ENCODE measurements around the gene SSC5D. TPM values are rescaled to one million over a fixed set of nuclear protein-coding genes. Genes with fewer than 3 reads are reported as not detected.

SSC5D gene
- total RNA-seq, 1 experiment from 2014 or later: 1.5 TPM

DNA sequence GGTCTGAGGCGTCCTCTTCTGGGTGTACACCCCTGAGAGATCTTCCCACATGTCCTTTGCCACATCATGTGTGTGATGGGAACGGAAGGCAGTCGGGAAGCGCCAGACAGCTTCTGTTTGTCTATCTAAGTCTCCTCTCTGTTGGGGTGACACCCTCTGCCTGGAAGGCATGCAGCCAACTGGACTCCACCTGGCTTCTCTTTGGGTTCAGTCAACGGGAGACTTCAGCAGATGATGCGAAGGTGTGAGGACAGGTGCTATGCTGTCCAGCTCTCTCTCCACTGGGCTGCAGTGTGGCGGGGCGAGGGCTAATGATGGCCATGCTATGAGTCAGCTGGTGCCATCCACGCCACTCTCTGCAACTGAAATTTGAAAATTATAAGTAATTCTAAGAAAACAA is 71.4 kb downstream of the SSC5D start (continued):
- TF ChIP-seq SIN3A (IDR thresholded peaks at IDR 0.05; ENCODE audit: low read depth): no peak
- TF ChIP-seq, protein P1, sequence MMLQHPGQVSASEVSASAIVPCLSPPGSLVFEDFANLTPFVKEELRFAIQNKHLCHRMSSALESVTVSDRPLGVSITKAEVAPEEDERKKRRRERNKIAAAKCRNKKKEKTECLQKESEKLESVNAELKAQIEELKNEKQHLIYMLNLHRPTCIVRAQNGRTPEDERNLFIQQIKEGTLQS (IDR thresholded peaks at IDR 0.05): no peak

DNA sequence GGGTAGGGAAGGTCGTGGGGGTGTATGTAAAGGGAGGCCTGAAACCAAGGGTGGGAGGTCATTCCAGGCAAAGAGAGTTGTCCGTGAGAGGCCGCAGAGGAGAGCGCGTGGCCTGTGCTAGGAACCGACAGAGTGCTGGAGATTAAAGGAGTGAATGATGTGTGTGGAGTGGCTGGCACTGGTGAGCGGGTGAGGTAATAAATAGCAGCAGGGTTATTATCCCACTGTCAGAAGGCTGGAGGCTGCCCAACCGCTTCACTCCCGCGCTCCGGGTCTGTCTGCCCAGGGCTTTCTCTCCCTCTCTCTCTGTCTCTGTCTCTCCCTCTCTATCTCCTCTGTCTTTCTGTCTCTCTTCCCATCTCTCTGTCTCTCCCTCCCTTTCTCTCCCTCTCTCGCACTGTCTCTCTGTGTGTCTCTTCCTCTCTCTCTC is 75.0 kb downstream of the SSC5D start:
- H3K27me3 ChIP-seq (ENCODE audit: insufficient read depth, low read length): no peaks in the 10 kb centered on the region
- H3K36me3 ChIP-seq (ENCODE audit: control insufficient read depth in 1 of 2, insufficient read depth in 2 of 2, low read length in 2 of 2): no peaks in the 10 kb centered on the region
- H3K79me2 ChIP-seq (ENCODE audit: insufficient read depth, low read length): no peaks in the 10 kb centered on the region
- RAD21 ChIA-PET (ENCODE audit: low non-redundant PET in 1 of 2, low total read pairs in 2 of 2, uncharacterized antibody in 2 of 2, unreplicated experiment in 2 of 2): no interaction called here
- CTCF ChIA-PET: no interaction called here
- H3K27ac ChIP-seq (ENCODE audit: low read depth, low read length): no peak overlapping the region
- no peak overlapping the region for H2AFZ ChIP-seq (ENCODE audit: low read depth, low read length, poor library complexity, severe bottlenecking)
- H3K4me1 ChIP-seq (ENCODE audit: control insufficient read depth in 1 of 2, insufficient read depth in 2 of 2, low read length in 2 of 2): no peaks in the 10 kb centered on the region
- no peak overlapping the region for H3K4me2 ChIP-seq (ENCODE audit: low read length)
- no peak overlapping the region for H3K4me3 ChIP-seq (replicated peaks in 1 of 2; ENCODE audit: low read depth in 1 of 2, low read length in 2 of 2)
- POLR2A ChIA-PET: no interaction called here
- intact Hi-C loops (cut with micrococcal nuclease): no loop called here
- BruUV-seq (replicated peaks): no TSS peak
- ATAC-seq: no peak
- no peak for DNase-seq (ENCODE audit: low read depth, low spot score)
- H3K9ac ChIP-seq (ENCODE audit: low read length): no peak overlapping the region
- H3K9me2 ChIP-seq (ENCODE audit: insufficient read depth): no peaks in the 10 kb centered on the region
- H3K9me3 ChIP-seq (ENCODE audit: control insufficient read depth in 1 of 2, insufficient read depth in 1 of 2, low read depth in 1 of 2, low read length in 2 of 2): peaks cover 0 to 5% of the 10 kb centered on the region in 2 experiments; a peak in 1 of 4 replicates
- no peaks in the 10 kb centered on the region for H4K20me1 ChIP-seq (ENCODE audit: insufficient read depth)
- TF ChIP-seq CBX3 (IDR thresholded peaks at IDR 0.05; ENCODE audit: low read depth) (no peak), FOSL1 (IDR thresholded peaks at IDR 0.05; ENCODE audit: low read depth) (no peak), EZH2 (IDR thresholded peaks at IDR 0.05) (no peak), TCF7L2 (IDR thresholded peaks at IDR 0.05; ENCODE audit: borderline replicate concordance, extremely low read depth, insufficient read depth, insufficient read length) (no peak), ZFX (IDR thresholded peaks at IDR 0.05) (no peak), SRF (IDR thresholded peaks at IDR 0.05; ENCODE audit: low read depth) (no peak), EGR1 (IDR thresholded peaks at IDR 0.05; ENCODE audit: low read depth) (no peak), ZNF274 (IDR thresholded peaks at IDR 0.05; ENCODE audit: low read depth, low read length) (no peak), RAD21 (IDR thresholded peaks at IDR 0.05; ENCODE audit: low read depth) (no peak), EZH2phosphoT487 (IDR thresholded peaks at IDR 0.05; ENCODE audit: borderline replicate concordance) (no peak), SIN3A (IDR thresholded peaks at IDR 0.05; ENCODE audit: low read depth) (no peak), ELF1 (IDR thresholded peaks at IDR 0.05; ENCODE audit: borderline replicate concordance, low read depth) (no peak), POLR2AphosphoS5 (IDR thresholded peaks at IDR 0.05; ENCODE audit: low read depth, low read length) (no peak)
- TF ChIP-seq, protein P1 (IDR thresholded peaks at IDR 0.05): no peak
- TF ChIP-seq, protein P2, sequence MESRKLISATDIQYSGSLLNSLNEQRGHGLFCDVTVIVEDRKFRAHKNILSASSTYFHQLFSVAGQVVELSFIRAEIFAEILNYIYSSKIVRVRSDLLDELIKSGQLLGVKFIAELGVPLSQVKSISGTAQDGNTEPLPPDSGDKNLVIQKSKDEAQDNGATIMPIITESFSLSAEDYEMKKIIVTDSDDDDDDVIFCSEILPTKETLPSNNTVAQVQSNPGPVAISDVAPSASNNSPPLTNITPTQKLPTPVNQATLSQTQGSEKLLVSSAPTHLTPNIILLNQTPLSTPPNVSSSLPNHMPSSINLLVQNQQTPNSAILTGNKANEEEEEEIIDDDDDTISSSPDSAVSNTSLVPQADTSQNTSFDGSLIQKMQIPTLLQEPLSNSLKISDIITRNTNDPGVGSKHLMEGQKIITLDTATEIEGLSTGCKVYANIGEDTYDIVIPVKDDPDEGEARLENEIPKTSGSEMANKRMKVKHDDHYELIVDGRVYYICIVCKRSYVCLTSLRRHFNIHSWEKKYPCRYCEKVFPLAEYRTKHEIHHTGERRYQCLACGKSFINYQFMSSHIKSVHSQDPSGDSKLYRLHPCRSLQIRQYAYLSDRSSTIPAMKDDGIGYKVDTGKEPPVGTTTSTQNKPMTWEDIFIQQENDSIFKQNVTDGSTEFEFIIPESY (IDR thresholded peaks at IDR 0.05; ENCODE audit: extremely low read depth, insufficient replicate concordance, low read length): no peak
- TF ChIP-seq, protein P3, sequence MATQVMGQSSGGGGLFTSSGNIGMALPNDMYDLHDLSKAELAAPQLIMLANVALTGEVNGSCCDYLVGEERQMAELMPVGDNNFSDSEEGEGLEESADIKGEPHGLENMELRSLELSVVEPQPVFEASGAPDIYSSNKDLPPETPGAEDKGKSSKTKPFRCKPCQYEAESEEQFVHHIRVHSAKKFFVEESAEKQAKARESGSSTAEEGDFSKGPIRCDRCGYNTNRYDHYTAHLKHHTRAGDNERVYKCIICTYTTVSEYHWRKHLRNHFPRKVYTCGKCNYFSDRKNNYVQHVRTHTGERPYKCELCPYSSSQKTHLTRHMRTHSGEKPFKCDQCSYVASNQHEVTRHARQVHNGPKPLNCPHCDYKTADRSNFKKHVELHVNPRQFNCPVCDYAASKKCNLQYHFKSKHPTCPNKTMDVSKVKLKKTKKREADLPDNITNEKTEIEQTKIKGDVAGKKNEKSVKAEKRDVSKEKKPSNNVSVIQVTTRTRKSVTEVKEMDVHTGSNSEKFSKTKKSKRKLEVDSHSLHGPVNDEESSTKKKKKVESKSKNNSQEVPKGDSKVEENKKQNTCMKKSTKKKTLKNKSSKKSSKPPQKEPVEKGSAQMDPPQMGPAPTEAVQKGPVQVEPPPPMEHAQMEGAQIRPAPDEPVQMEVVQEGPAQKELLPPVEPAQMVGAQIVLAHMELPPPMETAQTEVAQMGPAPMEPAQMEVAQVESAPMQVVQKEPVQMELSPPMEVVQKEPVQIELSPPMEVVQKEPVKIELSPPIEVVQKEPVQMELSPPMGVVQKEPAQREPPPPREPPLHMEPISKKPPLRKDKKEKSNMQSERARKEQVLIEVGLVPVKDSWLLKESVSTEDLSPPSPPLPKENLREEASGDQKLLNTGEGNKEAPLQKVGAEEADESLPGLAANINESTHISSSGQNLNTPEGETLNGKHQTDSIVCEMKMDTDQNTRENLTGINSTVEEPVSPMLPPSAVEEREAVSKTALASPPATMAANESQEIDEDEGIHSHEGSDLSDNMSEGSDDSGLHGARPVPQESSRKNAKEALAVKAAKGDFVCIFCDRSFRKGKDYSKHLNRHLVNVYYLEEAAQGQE (IDR thresholded peaks at IDR 0.05; ENCODE audit: low read depth): no peak
- TF ChIP-seq, protein P4, sequence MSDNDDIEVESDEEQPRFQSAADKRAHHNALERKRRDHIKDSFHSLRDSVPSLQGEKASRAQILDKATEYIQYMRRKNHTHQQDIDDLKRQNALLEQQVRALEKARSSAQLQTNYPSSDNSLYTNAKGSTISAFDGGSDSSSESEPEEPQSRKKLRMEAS (IDR thresholded peaks at IDR 0.05): no peak
